GM18858 (cell line): ENCODE data around the gene MSRB3.

ENCODE experiments used
- ATAC-seq: cut with Tn5 transposase; IDR thresholded peaks from one replicate; pipeline ENCODE4 v1.9.1; 2021; ENCODE audit not compliant: unreplicated experiment

The MSRB3 gene

DNA sequence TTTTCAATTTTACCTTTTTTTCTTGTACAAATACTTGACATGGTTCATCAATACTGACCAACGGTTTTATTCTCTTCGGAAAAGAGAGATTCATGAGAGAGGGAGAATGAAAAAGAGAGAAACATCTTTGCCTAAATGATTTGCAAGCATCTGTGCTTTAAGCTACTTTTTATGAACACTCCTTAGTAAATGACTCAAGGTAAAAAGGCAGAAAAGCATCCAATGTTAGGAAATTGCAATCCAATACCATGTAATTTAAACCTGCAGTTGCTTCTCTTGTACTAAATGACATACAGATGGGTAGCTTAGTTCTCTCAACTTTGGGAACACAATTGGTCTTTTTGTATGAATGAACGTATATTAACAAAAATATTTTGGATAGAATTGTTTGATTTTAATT is 46.1 kb downstream of the MSRB3 start:
- no peak for ATAC-seq

DNA sequence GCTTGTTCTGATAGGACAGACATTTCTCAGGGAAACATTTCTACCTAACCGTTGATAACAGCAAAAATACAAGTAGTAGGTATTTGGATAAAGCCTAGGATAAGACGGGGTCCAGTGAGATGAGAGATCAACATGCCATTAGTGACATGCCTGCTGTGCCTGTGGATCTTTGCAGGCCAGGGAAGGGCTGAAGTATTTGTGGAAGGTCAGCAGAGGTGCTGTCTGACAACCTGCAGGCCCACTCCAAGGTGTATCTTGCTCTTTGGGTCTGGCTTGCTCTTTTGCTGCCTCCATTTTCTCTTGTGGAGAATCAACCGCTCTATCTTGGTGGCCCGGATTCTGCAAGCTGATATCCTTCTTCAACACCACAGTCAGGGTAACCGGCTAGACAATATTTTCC is 46.7 kb downstream of the MSRB3 start:
- no peak for ATAC-seq

DNA sequence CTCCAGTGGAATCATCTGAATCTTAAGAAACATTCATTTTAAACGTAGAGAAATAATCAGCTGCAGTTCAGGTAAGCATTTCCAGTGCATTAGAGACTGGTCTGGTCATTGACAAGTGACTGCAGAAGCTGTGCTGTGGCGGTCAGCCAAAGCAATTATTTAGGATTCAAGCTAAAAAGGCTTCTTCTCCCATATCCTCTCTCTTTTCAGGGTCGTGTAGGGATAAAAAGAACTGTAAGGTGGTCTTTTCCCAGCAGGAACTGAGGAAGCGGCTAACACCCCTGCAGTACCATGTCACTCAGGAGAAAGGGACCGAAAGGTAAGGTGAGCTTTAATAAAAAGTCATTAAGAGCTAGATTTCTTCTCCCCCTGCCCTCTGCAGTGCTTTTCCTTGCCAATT is 48.1 kb downstream of the MSRB3 start:
- no peak for ATAC-seq

DNA sequence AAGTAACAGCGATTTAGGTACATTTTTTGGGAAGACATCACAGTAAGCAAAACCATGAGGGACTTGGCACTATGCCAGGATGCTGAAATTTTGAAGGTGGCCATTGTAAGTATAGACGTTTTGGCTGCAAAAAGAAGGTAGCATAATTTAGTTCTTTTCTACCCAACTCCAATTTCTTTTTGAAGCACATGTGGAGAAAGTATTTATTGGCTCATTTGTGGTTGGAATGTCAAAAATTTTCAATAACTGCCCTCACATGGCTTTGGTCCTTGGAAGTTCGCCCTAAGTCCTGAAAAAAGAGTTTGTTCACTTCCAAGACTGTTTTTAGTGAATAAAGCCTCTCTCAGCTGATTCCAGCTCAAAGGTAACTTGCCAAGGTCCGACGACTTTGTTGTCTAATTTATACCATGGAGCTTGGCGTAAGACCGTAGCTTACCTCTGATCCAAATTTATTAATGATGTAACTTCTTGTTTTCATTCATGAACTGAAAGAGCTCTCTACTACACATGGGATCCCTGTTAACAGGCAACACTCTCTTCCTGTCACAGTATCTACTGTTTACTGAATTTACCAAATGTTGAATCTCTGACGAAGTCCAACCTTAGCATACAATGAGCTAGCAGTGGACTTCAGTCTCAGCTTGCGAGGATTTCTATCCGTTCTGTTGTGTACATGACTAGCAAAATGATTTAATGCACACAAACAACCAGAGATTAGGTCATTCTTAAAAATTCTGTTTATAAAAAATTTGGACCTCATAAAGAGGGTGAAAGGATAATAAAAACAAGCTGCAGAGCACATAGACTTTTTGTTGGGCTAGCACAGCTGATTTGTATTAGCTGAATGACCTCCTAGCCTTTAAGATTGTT is 49.0 kb downstream of the MSRB3 start:
- ATAC-seq: no peak

DNA sequence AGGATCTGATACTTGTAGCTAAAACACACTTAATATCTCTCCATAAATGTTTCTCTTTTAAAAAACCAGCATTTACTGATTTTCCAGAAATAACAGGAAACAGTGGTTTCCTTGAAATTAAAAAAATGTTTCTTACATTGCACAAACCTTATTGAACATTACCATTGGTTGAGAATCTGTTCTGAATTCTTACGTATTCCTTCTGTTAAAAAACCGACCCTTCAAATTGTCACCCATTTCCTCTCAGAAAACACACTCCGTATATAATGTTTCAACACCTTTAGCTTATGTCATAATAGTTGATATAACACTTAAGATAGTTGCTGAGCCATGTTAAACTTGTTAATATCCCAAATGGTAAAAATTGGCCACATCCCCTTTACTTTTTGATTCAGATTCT is 51.2 kb downstream of the MSRB3 start:
- ATAC-seq: no peak

DNA sequence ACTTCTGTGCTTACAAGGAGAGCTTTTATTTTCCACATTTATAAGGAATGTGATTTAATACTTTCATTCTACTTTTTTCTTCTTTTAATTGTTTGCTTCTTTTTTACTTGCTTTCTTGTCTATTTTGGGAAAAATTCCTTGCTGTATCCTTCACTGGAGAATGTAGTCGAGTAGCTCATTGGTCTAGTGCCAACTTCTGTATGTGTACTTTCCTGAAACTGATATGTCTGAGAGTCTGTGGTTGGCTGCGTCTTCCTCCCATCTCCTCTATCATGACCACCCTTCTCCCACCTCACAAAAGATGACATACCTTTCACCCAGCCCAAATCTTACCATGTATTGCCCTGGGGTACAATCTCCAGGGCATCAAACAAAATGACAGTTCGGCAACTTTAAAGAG is 51.8 kb downstream of the MSRB3 start:
- no peak for ATAC-seq

DNA sequence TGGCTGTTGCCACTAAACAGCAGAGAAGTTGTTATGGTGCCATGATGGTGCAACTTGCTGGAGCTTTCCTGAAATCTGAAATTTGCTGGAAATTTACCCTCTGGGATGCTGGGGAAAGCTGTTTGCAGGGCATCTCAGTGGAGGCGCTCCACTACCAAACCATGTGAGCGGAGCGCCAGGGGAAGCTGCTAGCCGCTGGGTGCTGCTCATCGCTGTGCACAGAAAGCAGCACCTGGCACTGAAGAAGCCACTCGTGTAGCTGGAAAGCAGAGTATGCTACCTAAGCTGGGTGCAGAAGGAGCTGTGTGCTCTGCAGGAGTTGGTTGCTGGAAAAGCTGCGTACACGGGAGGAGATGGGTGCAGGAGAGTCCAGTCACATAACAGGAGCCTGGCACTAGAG is 53.0 kb downstream of the MSRB3 start:
- no peak for ATAC-seq

DNA sequence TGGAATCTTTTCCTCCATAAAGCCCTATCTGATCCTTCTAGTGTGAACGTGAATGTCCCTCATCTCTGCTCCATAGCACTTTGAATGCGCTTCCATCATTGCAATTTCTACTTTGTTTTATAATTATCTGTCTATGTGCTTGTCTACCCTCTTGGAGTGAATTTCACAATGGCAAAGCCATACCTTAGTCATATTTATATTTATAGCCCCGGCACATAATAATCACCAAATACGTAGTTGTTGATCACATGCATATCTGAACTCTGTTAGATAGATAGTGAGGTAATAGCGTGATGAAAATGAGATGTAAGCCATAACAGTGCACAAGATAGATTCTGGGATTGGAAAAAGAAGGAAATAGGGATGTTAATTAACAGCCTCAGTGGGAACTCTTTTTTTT is 55.2 kb downstream of the MSRB3 start:
- ATAC-seq: no peak

DNA sequence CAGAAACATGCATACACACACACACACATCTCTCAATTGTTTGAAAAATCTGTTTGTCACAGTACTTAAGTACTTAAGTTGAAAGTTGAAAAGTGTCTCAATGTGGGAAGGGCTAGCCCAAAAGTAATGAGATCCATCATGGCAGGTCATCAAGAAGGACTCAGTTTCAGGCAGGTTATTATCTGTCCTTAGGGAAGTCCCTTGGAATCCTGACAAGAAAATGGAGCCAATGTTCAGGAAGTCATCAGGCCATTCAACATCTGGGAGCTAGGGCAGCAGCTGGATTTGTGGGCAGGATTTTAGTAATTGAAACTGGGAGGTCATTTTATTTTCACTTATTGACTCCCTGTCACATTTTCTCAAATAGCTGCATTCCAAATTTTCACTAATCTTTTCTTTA is 56.0 kb downstream of the MSRB3 start:
- ATAC-seq: no peak

DNA sequence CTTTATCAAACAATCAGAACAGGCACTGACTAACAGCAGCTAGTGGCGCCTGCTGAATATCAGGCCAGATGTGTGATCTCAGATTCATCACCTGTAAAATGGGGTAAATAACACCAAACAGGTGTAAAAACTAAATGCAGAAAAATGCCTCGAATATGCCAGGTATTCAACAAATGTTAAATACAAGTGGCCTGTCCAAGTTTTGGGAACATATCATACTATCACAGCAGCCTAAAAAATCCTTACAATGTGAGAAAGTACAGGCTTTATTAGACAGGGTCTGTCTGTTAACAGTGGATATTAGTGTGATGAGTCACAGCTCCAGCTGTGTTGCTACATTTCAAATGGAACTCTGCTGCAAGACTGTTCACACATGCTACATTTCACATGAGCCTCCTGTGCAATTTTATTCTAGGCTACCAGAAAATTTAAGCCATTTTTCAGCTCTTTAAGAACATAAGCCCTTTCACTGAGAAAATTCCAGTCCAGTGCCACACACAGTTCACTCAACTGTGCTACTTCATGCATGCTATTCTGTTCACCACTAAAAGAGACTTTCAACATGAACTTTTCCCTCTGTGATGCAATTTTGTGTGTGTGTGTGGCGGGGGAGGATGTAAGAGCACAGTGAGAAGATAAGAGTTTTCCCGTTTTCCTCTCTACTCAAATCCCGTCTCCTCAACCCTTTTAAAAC is 56.7 kb downstream of the MSRB3 start:
- ATAC-seq: no peak

DNA sequence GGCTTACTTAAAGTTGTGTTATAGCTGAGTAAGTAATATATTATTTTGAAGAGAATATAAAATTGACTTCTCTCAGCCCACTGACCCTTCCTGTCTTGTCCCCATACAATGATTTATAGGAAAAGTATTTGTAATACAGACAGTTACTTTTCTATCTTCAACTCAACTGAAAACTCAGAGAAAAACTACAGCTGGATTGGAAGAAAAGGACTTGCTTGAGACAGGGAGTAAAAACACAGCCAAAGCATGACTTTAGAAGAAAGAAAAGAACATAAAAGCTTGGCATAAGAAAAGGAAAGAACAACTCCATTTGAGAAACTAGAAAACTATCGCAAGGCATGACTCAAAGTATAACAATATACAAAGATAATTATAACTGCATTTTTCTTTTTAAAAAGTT is 57.5 kb downstream of the MSRB3 start:
- ATAC-seq: no peak

DNA sequence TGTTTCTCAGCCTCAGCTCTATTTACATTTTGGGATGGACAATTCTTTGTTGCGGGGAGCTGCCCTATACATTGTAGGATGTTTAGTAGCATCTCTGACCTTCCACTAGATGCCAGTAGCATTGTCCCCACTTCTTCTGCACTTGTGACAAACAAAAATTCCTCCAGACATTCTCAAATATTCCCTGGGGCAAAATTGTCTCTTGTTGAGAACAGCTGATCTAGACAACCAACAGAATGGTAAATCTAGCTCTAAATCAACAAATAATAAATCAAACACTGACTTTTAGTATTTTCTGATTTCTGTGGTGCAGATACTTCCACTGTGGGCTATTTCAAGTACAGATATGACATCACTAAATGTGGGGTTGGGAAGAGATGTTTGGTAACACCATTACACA is 60.7 kb downstream of the MSRB3 start:
- ATAC-seq: no peak

DNA sequence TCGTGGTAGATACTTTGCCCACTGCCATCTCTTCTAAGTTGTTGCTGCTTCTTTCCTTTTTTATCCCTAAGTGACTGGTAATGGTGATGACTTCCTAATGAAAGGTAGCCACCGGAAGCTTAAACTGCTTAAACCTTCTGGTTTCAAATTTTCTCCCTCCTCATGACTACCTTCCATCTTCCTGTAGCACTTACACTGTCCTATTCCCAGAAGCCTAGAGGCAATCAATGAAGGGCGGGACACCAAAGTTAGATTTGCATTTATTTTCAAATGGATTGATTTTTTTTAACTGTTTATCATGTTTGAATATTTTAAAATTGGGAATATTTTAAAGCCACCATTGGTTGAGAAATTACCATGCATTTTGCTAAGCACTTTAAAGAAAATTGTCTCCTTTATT is 64.7 kb downstream of the MSRB3 start:
- ATAC-seq: no peak

DNA sequence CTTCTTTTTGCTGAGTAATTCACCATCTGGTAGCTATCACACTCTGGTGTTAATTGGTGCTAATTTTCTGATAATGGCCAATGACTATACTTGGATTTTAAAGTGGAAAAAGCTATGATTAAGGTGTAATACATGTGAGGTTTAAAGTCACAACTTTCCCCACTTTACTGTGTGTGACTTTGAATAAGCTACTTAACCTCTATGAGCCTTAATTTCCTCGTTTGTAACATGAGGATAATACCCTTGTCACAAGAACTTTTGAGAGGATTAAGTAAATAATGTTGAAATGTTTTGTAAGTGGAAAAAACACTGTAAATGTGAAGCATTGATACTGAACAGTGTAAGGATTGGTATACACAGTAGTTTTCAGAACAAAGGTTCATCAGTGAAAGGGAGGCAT is 65.3 kb downstream of the MSRB3 start:
- no peak for ATAC-seq

DNA sequence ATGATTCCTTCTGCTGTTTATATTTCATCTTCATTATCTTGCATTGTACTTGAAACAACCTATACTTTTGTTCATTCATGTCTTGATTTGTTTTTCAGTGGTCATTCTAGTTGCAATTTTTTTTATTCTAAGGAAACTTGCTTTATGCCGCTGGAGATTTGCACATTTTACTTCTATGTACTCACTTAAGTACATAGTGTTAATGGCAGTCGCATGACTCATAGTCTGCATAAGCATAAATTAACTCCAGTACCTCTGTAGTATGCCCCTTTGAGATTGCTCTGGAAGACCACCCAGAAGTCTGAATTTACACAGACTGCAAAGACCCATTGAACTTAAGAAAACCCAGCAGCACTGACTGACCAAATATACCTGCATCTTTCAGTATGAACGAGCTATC is 77.0 kb downstream of the MSRB3 start:
- no peak for ATAC-seq

DNA sequence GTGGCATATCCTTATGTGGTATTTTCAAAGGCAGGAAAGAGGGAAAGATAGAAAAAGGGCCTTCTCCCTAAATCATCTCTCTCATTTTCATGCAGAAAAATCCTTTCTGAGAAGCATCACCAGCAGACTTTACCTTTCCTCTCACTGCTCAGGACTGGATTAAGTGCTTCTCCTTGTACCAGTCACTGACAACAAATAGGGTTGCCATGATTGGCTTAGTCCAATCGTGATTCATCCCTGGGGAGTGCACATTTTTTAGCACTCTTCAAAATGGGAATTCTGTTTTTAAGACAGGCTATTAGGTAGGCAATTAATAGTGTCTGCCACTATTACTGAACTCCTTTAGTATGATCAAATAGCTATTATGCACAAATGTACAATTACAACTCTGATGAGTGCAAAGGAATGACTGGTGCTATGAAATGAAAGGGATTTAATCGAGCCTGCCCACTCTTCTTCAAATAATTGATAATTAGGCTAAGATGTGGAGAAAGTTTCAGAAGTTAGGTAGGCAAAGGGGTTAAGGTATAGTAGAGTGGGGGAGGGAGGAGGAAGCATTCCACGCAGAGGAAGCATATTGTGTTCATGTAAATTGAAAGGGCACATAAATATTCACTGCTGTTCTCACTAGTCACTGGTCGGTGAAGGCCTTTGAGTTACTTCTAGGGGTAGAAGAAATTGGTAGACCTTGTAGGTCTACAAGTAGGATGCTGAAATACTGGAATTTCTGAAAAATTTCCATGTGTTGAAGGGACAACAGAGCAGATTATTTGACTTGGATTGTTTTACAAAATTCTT is 84.0 kb downstream of the MSRB3 start:
- ATAC-seq: no peak

DNA sequence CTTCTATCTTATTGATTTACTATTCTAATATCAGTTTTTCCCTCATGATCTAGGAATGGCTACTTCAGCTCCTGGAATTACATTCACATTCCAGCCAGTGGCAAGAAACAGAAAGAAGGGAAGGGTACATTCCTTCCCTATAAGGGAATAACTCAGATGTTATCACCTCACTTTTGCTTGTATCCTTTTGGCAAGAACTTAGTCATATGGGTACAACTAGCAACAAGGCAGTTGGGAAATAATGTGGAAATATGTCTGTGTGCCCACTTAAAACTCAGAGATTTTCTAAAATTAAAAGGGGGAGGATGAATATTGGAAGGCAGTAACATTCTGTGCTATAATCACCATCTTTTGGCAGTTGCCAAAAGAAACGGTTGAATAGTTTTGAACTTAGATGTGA is 85.6 kb downstream of the MSRB3 start:
- ATAC-seq: no peak

DNA sequence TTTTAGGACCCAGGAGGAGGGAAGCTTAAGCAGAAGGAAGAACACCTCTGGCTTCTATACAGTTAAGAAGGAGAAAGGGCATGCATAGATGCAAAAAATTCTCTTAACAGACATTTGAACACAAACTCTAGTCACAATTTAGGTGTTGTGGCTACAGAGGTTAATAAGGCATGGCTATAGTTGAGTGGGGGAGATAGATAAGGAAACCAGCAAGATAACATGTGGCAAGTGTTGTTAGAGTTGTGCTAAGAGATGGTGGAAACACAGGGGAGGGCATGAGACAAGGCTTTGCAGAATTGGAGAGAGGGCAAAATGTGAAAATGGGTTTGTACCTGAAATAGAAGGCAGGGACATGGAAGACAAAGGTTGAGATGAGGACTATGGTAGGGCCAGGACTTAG is 88.9 kb downstream of the MSRB3 start:
- no peak for ATAC-seq

DNA sequence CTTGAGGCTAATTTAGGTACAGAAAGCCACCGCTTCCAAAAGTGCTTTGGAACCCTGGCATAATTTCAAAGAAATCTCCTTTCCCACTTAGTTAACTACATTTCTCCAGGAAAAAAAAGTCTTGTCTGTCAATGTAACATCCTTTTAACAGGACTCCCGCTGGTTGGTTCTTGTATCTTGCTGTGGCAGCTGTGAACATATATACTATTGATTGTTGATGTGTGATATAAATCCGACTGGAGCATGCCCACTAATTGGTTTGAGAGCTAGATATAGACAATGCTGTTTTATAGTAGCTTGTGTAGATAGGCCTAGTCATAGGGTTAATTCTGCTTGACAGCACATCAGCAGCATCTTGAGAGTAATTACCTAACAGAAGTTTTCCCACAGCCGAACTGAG is 89.6 kb downstream of the MSRB3 start:
- ATAC-seq: no peak

DNA sequence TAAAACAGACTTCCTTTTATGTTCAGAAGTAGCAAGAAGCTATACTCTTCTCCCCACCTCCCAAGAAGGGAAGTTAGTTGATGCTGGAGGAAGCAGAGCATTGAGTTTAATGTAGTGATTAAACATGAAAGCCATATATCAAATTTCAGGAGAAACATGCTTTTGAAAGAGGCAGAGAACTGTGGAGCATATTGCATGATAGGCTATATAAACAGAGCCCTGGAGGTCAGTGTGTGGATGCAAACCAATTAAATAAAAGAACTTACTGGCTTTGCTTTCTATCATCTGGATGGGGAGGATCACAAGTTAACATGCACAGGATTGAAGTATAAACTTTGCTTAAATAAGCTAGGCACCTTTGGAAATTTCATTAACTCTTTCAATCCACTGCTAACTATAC is 94.1 kb downstream of the MSRB3 start:
- ATAC-seq: no peak

DNA sequence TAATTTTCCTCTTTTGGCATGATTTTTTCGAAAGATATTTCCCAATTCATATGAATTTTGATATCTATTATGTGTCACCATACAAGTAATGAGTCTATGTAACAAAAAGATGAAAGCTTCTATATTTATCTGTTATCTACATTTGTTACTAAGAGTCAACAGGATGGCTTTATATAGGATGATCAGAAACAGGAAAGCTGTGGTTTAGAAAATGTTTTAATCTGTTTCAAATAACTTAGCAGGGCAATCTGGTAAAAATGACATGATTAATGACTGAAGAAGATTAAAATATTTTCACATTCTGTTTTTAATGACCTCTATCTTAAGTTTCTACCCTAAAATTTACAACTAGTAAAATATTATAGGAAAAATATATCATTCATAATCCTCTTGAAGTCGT is 105.8 kb downstream of the MSRB3 start:
- ATAC-seq: no peak

DNA sequence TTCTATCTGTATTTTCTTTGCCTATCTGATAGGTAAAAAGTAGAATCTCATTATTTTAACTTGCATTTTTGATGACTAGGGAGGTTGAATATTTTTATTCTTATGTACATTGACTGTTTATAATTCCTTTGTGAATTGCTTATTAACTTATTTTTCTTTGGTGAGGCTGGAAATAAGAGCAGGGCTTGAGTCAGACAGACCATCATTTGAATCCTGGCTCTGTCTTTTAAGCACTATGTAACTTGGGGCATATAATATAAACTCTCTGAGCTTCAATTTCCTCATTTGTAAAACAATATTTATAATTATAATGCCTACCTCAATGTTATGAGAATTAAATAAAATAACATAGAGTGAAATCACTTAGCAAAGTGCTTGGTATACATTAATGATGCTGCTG is 108.9 kb downstream of the MSRB3 start:
- no peak for ATAC-seq
